ENCODE data around the gene SLC25A21. TPM values are rescaled to one million over a fixed set of nuclear protein-coding genes. Genes with fewer than 3 reads are reported as not detected.

SLC25A21 gene
- total RNA-seq, 8 experiments from 2014 or later: 0.52 to 2.9 (median 1.4) TPM

Other genes starting within 250 kb of the SLC25A21 start
- 10 to 100 TPM in 6 of 8 experiments, 1 to 10 TPM in 2; 7.0 to 28.0 (median 14.3) TPM for gene MIPOL1, start 25.3 kb upstream of the SLC25A21 start, total RNA-seq

All from motor neuron (in vitro differentiated cells).